Measurements from ENCODE around the gene KCNAB2.

Gene KCNAB2

DNA sequence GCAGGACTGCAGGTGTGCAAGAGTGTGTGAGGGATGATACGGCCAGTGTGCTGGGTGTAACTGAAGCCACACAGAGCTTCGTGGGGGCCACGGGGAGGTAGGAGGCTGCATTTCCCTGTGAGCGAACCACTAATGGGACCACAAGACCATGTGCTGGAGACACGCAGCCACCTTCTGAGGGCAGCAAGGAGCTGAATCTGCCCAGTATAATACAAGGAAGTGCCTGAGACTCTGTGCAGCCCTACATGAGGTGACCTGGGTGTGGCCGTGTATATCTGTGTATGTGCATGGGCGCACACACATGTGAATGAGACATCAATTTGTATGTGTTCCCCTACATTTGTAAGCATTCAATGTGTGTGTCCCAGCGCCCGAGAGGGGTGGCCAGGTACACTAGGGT, 83.6 kb downstream of the KCNAB2 start:
- no peak for DNase-seq (ENCODE audit: low read depth in 2 of 2)

DNA sequence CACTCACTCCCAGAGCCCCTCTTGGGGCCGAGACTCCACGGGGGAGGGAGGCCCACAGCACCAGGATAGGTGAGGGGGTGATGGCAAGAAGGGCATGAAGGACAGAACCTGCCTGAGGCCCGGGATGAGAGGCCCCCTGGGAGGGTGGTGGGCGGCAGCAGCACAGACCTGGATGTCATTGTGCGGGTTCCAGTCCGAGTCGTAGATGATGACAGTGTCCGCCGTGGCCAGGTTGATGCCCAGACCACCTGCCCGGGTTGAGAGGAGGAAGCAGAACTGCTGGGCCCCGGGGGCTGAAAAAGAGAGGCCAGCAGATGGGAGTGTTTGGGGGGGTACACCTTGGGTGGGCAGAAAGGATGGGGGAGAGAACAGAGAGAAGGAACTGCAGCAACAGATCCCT, 84.3 kb downstream of the KCNAB2 start:
- DNase-seq (ENCODE audit: low read depth in 2 of 2) = no peak

DNA sequence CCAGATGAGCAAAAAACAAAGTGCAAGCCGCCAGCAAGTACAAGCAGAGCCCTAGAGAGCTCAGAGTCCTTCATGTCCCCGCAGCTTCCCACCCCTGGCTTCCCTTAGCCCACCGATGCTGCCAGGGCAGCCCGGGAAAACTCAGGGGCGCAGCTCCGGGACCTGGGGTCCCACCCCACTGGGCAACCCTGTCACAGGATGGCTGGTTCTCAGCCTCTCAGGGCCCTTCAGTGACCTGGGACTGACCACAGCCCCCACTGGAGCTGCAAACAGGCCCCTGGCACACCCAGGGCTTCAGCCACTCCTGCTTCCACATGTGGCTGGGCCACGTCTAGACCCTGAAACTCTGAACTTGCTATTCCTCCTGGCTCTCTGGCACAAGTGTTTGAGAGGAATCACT, 84.9 kb downstream of the KCNAB2 start:
- no peak for DNase-seq (ENCODE audit: low read depth in 2 of 2)

DNA sequence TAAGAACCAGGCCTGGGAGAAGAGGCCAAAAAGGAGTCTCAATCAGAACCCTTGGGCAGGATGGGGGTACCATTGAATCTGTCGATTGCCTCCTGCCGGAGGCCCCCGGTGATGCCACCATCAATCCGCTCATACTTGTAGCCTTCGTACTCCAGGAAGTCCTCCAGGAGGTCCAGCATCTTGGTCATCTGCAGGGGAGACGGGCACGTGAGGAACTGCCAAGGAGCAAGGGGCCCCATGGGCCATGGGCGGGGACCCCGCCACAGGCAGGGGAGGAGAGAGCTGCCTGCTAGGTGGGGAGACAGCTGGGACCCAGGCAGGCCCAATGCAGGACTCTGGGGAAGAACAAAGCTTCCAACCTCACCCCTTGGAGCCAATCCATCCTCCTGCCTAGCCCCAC, 85.9 kb downstream of the KCNAB2 start:
- no peak for DNase-seq (ENCODE audit: low read depth in 2 of 2)

DNA sequence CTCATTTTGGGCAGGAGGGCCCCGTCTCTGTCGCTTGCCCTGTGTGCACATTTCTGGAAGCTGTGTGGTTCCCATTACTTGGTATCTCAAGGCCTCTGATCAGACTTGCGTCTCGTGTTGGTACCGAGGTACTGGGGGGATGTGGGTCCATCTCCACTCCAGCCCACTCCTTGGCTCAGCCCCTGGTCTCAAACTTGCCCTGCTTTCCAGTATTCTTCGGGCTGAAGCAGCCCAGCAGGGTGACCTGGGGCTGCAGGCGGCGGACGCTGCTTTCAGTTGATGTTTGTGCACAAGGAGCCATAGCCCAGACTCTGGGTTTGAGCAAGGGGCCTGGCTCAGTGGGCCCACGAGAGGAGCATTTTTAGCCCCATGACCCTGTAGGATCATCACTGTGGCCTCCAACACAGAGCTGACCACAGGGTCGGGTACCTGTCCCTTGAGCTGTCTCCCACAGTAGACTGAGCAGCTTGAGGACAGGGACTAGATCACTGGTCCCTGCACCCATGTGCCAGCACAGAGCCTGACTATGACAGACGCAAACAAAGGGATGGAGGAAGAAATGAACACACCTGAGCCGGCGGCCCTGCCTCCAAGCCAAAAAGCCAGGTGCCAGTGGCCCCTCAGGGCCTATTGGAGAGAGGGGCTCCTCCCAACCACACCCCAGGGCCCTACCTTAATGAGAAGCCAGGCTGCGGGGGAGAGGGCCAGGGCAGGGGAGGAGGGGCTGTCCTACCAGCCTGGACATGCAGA, 87.6 kb downstream of the KCNAB2 start:
- no peak for DNase-seq (ENCODE audit: low read depth in 2 of 2)

DNA sequence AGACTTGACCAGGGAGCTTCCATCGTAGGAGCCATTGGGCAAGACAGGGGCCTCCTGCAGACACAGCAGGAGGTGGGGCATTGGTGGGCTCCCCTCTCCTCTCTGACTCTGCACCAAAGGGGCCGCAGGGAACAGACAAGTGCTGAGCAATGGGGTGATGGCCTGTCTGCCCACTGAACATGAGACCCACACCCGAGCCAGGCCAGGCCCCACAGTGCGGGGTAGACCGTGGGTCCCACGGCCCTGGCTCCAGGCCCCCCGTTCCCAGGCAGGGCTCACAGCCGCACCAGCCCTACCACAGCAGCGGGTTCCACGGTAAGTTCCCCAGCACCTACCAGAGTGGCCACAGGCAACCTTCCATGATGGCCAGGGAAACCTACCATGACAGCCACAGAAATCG, 88.5 kb downstream of the KCNAB2 start:
- no peak for DNase-seq (ENCODE audit: low read depth in 2 of 2)

DNA sequence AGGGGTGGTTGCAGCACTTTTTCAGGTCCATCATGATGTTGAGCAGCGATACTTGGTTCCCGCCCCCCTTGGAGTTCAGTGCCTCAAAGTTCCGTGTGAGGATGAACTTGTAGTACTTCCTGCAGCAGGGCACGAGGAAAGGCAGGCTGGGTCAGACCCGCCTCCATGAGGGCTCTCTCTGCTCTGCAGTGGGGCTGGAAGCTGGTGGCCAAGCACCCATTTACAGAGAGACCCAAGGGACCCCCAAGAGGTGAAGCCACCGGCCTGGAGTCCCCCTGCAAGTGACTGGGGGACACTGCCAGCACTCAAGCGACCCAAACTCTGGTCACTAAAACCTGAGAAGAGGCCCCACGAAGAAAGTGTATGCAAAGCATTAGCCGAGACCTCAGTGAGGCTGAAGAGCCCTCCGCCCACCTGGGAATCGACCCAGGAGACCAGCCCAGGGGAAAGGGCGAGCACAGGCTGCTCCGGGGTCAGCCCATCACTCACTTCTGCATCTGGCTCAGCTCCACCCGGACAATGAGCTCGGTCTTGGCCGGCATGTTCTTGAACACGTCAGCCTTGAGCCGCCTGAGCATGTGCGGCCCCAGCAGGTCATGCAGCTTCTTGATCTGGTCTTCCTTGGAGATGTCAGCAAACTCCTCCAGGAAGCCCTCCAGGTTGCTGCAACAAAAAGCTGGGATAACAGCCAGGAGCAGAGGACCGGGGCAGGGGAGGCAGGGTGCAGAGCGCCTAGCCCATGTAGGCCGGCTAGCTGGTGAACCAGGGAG, 89.2 kb downstream of the KCNAB2 start:
- DNase-seq (ENCODE audit: low read depth in 2 of 2) = no peak

DNA sequence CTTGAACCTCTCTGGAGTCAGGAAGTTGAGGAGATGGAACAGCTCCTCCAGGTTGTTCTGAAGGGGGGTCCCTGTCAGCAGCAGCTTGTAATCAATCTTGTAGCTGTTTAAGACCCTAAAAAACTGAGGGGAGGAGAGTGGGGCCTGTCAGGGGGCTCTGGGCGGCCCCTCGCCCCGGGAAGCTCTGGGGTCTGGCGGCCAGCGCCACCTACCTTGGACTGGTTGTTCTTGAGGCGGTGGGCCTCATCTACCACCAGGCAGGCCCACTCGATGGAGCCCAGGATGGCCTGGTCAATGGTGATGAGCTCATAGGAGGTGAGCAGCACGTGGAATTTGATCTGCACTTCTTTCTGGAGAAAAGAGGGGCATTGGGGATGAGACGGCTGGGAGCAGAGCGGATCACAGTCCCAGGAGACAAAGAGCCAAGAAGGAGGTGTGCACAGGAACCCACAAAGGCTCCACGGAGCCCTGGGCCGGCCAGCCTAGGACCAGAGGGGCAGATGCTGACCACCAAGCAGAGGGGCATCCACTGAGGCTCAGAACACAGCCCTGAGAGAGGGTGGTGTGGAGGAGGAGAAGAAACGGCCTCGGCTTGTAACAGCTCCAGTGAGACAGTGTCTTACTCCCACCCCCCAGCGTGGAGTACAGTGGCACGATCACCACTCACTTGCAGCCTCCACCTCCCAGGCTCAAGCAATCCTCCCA, 91.0 kb downstream of the KCNAB2 start:
- no peak for DNase-seq (ENCODE audit: low read depth in 2 of 2)

DNA sequence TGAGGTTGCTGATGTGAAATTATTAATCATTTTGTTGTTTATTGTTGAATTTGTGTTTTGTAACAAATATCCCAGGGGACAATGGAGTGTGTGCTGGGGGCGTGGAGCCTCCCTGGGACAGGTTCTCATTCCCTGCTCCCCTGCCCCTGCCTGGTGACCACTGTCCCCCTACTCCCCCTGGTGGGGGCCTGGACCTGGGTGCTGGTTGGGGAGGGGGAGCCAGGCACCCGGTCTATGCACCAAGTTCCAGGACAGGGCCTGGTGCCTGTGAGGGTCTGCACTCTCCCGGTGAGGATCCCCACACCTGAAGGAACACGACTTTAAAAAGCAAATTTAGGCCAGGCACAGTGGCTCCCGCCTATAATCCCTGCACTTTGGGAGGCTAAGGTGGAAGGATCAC, 92.1 kb downstream of the KCNAB2 start:
- DNase-seq (ENCODE audit: low read depth in 2 of 2) = no peak

DNA sequence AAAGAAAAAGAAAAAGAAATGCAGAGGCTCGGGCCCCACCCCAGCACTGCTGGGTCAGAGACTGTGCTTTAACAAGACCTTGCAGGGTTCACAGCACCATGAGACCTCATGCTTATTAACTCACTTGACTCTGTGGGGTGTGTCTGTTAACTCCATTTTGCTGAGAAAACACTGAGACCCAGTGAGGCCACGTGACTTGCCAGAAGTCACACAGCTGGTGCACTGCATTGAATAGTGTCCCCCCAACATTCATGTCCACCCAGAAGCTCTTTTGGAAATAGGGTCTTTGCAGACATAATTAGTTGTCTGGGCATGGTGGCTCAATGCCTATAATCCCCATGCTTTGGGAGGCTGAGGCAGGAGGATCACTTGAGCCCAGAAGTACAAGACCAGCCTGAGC, 94.7 kb downstream of the KCNAB2 start:
- no peak for DNase-seq (ENCODE audit: low read depth in 2 of 2)

DNA sequence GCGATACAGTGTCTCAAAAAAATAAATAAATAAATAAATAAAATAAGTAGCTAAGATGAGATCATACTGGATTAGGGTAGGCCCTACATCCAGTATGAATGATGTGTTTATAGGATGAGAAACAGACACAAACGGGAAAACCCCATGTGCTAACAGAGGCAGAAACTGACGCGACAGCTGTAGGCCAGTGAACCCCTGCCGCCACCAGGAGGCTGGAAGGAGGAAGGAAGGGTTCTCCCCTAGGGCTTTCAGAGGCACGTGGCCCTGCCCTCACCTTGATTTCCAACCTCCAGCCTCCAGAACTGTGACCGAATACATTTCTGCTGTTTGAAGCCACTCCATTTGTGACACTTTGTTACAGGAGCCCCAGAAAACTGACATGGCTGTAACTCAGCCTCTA, 95.9 kb downstream of the KCNAB2 start:
- peak in 1 of 2 donors; percentile 21 for DNase-seq (ENCODE audit: low read depth in 2 of 2)

DNA sequence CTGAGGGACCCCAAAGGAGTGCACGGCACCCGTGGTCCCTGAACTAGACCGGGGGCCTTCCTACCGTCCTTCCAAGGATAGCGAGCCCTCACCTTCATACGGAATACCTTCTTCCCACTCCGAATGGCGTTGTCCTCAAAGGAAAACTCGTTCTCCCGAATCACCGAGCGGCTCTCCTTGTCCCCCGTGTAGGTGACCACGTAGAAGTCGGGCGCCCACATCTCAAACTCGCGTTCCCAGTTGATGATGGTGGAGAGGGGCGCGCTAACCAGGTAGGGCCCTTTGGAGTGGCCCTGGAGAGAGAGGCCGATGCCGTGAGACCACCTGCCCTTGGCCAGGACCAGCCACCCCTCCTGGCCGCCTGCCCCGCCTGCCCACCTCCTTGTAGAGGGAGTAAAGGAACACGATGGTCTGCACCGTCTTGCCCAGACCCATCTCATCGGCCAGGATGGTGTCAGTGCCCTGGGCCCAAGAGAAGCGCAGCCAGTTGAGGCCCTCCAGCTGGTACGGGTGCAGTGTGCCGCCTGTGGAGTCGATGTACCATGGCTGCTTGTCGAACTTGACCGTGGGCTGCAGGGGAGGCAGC, 96.4 kb downstream of the KCNAB2 start:
- no peak for DNase-seq (ENCODE audit: low read depth in 2 of 2)

DNA sequence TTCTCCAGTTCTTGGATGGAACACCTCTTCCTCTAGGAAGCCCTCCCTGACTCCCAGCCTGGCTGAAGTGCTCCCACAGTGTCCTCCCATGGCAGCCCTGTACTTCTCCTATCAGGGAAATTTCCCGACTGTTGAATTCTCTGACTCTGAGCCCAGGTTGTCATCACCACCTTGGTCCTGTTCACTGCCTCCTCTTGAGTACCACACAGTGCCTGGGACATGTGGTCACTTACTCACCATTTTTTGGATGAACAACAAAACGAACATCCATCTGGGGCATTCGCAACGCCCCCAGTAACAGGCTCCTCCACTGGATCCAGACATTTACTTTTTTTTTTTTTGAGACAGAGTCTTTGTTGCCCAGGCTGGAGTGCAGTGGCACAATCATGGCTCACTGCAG, 97.0 kb downstream of the KCNAB2 start:
- DNase-seq (ENCODE audit: low read depth in 2 of 2) = no peak

DNA sequence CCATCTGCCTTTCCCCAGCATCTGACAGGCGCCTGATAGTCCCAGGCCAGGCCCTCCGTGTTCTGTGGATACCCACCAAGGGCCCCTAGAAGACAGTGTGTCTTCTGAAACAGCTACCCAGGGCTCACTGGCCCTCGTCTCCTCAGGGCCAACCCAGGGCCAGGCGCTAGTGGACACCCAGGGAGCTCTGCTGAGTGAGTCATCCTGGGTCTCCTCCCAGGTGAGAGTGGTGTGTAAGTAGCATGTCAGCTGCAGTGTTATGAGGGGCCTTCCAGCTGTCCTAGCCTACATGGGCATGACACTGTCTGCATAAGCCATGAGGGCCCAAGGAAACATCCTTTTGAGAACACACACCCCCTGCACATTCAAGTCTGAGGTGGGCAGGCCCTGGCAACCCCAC, 97.7 kb downstream of the KCNAB2 start:
- no peak for DNase-seq (ENCODE audit: low read depth in 2 of 2)

DNA sequence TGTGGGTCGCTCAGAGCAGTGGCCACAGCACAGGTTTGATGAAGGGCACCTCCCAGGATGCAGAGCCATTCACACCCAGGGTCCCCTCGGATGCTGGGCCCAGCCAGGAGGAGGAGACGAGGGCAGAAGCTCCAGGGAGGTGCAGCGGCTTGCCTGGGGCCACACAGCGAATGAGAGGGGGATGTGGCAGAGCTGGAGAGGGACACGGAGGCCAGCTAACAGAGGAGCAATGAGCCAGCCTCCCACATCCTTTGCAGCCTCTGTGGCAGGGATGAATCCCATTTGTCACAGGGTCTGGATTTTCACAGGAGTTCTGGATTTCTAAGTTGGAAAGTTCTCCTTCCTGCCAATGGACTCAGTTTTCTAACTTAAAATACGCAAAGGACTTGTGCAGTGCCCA, 98.5 kb downstream of the KCNAB2 start:
- DNase-seq (ENCODE audit: low read depth in 2 of 2) = no peak

DNA sequence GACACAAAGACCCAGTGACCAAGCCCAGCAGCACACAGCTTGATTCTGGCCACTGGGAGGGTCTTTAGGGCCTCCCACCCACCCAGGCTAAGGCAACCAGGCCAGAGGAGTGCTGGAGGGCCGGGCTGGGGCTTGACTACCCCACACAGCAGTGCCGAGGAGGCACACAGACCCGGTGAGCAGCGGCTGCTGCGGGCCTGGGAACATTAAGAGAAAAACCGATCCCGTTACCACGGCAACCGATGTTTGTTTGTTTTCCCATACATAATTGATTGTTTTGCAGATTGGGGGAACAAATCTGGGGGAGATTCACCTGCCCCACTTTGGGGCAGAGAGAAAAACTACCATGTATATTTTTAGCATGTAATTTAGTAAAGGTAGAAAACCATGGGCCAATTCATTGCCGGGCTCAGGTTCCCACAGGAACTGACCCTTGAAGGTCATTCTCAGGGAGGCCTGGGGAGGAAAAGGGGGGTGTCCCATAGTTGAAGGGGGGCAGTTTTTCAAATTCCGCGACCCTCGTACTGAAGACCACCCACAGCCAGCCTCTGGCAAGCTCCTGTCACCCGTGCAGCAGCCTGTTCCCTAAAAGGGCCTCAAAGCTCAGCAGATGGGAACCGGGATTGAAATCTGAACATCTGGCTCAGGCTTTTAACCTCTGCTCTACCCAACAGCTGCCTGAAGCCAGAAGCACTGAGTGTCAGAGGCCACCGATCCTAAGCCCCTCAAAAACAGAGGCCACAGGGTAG, 99.1 kb downstream of the KCNAB2 start:
- DNase-seq (ENCODE audit: low read depth in 2 of 2) = no peak

DNA sequence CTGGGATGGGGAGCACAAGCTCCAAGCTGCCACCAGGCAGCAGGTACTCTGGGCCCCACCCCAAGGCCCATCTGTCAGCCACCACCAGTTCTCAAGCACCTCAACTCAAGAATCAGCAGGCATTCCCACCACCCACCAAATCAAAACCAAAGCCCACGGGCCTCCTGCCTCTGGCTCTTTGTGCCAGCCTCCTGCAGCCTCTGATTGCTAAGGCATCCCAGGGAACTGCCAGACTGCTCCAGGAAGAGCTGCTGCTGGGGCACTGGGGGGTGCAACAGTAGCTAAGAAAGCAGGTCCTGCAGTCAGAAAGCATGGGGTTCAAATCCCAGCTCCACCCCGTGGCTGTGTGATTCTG, 99.7 kb downstream of the KCNAB2 start:
- DNase-seq (ENCODE audit: low read depth in 2 of 2) = no peak

DNA sequence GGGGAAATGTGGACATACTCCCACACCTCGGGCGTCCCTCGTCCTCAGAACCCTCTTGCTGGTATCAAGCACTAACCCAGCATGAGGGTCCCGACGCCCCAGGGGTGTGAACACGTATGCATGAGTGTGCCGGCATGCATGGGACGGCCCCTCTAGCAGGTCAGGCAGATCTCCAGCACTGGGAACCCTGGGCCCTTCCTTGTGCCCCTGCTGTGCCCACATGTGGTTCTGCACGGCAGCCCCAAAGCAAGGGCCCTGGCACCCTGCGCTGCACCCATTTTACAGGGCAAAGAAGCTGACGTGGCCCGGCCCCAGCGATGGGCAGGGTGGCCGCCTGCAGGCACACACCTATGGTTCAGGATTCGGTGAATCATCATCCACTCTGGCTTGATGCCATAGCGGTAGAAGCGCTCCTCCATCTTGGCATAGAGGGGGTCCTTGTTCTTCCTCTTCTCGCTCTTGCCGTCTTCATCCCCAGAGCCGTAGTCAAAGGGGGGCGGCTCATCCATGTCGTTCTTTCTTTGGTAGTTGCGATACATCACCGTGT, 100.2 kb downstream of the KCNAB2 start:
- DNase-seq (ENCODE audit: low read depth in 2 of 2) = no peak

DNA sequence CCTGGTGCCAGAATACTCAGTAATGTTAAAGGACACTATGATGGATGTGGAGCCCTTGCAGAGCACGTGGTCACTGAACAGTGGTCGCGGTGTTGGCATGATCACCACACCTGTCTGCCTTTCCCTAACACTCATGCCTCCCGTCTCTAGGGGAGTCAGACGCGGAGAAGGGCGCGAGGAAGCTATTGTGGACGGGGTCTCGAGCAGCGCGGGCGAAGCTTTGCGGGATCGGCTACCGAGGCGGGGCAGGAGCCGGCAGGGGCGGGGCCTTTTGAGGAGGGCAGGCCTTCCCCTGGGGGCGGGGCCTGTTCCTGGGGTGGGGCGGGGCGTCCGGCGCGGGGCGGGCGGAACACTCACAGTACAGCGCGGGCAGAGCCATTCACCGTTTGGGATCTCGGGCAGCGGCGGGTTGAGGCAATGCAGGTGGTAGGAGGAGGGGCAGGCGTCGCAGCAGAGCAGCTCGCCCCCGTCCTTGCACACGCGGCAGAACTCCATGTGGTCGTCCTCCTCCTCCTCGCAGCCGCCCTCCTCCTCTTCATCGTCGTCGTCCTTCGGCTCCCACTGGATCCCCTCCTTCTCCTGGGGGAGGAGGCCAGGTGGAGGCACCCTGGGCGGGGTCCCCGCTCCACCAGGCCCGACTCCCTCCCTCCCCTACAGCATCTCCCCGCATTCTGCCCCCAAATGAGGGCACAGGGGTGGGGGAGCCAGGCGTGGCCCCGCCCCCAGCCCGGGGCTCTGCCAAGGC, 103.0 kb downstream of the KCNAB2 start:
- DNase-seq (ENCODE audit: low read depth in 2 of 2) = peak; percentile 55 to 60

DNA sequence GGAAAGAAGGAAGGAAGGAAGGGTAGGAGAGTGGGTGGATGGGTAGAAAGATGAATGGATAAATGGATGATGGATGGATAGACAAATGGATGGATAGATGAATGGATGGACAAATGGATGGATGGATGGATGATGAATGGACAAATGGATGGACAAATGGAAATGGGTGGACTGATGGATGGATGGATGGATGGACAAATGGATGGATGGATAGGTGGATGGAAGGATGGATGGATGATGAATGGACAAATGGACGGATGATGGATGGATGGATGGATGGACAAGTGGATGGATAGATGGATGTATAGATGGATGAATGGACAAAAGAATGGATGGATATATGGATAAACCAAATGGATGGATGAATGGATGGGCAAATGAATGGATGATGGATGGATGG, 103.9 kb downstream of the KCNAB2 start:
- DNase-seq (ENCODE audit: low read depth in 2 of 2) = no peak
